SK-N-SH treated with all-trans-retinoic acid at 6 μM for 48 hours (cell line): Measurements from ENCODE around the gene USH2A.

ENCODE experiments used
- ATAC-seq: fragments of 200-7000 bp; cut with Tn5 transposase; 3 replicates; pipeline ENCODE4 v1.9.1; 2020; ENCODE audit warnings: mild to moderate bottlenecking, moderate library complexity
- ARNTL ChIP-seq: fragments of 450-650 bp; formaldehyde crosslinking; IDR thresholded peaks from 2 replicates; pipeline ENCODE4 v1.5.0; 2020; ENCODE audit warnings: low read depth, mild to moderate bottlenecking, moderate library complexity, borderline replicate concordance
- BACH2 ChIP-seq: fragments of 250-450 bp; sonication (Bioruptor Pico); IDR thresholded peaks from 2 replicates; pipeline ENCODE4 v1.9.0; 2021; ENCODE audit warnings: mild to moderate bottlenecking, borderline replicate concordance
- CSDC2 ChIP-seq: fragments of 250-450 bp; sonication (Bioruptor Pico); IDR thresholded peaks from 2 replicates; pipeline ENCODE4 v1.5.0; 2020; ENCODE audit warnings: mild to moderate bottlenecking, moderate library complexity
- GLIS3 ChIP-seq: fragments of 250-450 bp; sonication (Bioruptor Pico); IDR thresholded peaks from 2 replicates; pipeline ENCODE4 v1.5.0; 2020; ENCODE audit warnings: mild to moderate bottlenecking, moderate library complexity
- ISL1 ChIP-seq: fragments of 250-450 bp; sonication (Bioruptor Pico); IDR thresholded peaks from 2 replicates; pipeline ENCODE4 v2.1.2; 2022; ENCODE audit warnings: mild to moderate bottlenecking, moderate library complexity
- RARB ChIP-seq: fragments of 250-450 bp; sonication (Bioruptor Pico); IDR thresholded peaks from 2 replicates; pipeline ENCODE4 v1.8.0; 2021; ENCODE audit warnings: mild to moderate bottlenecking, moderate library complexity
- TCF4 ChIP-seq: fragments of 250-450 bp; sonication (Bioruptor Pico); IDR thresholded peaks from 2 replicates; pipeline ENCODE4 v1.8.0; 2021; ENCODE audit warnings: mild to moderate bottlenecking, moderate library complexity, borderline replicate concordance
- TOX ChIP-seq: fragments of 250-450 bp; sonication (Bioruptor Pico); IDR thresholded peaks from 2 replicates; pipeline ENCODE4 v1.8.0; 2021; ENCODE audit warnings: mild to moderate bottlenecking, moderate library complexity, borderline replicate concordance
- ZC3H10 ChIP-seq: fragments of 250-450 bp; sonication (Bioruptor Pico); IDR thresholded peaks from 2 replicates; pipeline ENCODE4 v1.5.1; 2021; ENCODE audit warnings: mild to moderate bottlenecking, moderate library complexity
- ZFP3 ChIP-seq: fragments of 250-450 bp; sonication (Bioruptor Pico); IDR thresholded peaks from 2 replicates; pipeline ENCODE4 v1.5.0; 2020; ENCODE audit warnings: mild to moderate bottlenecking, moderate library complexity
- ZFP30 ChIP-seq: fragments of 450-650 bp; formaldehyde crosslinking; IDR thresholded peaks from 2 replicates; pipeline ENCODE4 v1.5.0; 2022; ENCODE audit warnings: mild to moderate bottlenecking, moderate library complexity
- ZNF565 ChIP-seq: fragments of 450-650 bp; formaldehyde crosslinking; conservative IDR thresholded peaks from 2 replicates; pipeline ENCODE4 v1.5.0; 2020; ENCODE audit warnings: low read depth, mild to moderate bottlenecking, moderate library complexity
- ZNF70 ChIP-seq: fragments of 450-650 bp; formaldehyde crosslinking; IDR thresholded peaks from 2 replicates; pipeline ENCODE4 v1.5.0; 2020; ENCODE audit warnings: mild to moderate bottlenecking, moderate library complexity
- TF ChIP-seq, protein P1 (sequence below): fragments of 250-450 bp; sonication (Bioruptor Pico); IDR thresholded peaks from 2 replicates; pipeline ENCODE4 v1.5.1; 2021; ENCODE audit warnings: mild to moderate bottlenecking, moderate library complexity
- TF ChIP-seq, protein P2 (sequence below): fragments of 250-450 bp; sonication (Bioruptor Pico); IDR thresholded peaks from 2 replicates; pipeline ENCODE4 v1.8.0; 2021; ENCODE audit warnings: low read depth, mild to moderate bottlenecking, moderate library complexity, borderline replicate concordance
- TF ChIP-seq, protein P3 (sequence below): fragments of 250-450 bp; sonication (Bioruptor Pico); IDR thresholded peaks from 2 replicates; pipeline ENCODE4 v1.5.0; 2020; ENCODE audit warnings: mild to moderate bottlenecking, moderate library complexity
- TF ChIP-seq, protein P4 (sequence below): fragments of 250-450 bp; sonication (Bioruptor Pico); IDR thresholded peaks from 2 replicates; pipeline ENCODE4 v1.5.1; 2020; ENCODE audit warnings: low read depth, mild to moderate bottlenecking, moderate library complexity
- TF ChIP-seq, protein P5 (sequence below): fragments of 250-450 bp; sonication (Bioruptor Pico); IDR thresholded peaks from 2 replicates; pipeline ENCODE4 v1.8.0; 2020; ENCODE audit warnings: mild to moderate bottlenecking, moderate library complexity, borderline replicate concordance

The USH2A gene

DNA sequence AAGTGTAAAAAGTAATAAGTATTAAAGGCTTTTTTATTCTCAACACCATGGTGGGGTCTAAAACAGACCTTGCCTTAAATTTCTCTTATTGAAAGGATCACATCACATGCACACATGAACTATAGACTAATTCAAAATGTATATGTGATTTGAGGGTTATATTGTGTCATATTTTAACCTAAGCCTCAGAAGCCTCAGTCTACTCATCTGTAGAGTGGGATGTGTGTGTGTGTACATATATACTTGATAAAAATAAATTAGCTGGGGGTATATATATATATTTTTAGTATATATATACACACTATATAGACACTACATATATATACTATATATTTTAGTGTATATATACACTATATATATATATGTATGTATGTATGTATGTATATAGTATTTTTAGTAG is 797.3 kb downstream of the USH2A start:
- TF ChIP-seq, protein P1, sequence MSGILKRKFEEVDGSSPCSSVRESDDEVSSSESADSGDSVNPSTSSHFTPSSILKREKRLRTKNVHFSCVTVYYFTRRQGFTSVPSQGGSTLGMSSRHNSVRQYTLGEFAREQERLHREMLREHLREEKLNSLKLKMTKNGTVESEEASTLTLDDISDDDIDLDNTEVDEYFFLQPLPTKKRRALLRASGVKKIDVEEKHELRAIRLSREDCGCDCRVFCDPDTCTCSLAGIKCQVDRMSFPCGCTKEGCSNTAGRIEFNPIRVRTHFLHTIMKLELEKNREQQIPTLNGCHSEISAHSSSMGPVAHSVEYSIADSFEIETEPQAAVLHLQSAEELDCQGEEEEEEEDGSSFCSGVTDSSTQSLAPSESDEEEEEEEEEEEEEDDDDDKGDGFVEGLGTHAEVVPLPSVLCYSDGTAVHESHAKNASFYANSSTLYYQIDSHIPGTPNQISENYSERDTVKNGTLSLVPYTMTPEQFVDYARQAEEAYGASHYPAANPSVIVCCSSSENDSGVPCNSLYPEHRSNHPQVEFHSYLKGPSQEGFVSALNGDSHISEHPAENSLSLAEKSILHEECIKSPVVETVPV (CRISPR knock-in tag) = no peak
- TF ChIP-seq TOX (CRISPR knock-in tag) (no peak), RARB (CRISPR knock-in tag) (no peak), BACH2 (no peak), ZNF565 (CRISPR knock-in tag) (no peak), ISL1 (CRISPR knock-in tag) (no peak), ZFP3 (CRISPR knock-in tag) (no peak), ARNTL (CRISPR knock-in tag) (no peak), CSDC2 (no peak), ZNF70 (no peak)
- TF ChIP-seq, protein P2, sequence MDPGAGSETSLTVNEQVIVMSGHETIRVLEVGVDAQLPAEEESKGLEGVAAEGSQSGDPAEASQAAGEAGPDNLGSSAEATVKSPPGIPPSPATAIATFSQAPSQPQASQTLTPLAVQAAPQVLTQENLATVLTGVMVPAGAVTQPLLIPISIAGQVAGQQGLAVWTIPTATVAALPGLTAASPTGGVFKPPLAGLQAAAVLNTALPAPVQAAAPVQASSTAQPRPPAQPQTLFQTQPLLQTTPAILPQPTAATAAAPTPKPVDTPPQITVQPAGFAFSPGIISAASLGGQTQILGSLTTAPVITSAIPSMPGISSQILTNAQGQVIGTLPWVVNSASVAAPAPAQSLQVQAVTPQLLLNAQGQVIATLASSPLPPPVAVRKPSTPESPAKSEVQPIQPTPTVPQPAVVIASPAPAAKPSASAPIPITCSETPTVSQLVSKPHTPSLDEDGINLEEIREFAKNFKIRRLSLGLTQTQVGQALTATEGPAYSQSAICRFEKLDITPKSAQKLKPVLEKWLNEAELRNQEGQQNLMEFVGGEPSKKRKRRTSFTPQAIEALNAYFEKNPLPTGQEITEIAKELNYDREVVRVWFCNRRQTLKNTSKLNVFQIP (CRISPR knock-in tag) = no peak
- ATAC-seq = no peak

DNA sequence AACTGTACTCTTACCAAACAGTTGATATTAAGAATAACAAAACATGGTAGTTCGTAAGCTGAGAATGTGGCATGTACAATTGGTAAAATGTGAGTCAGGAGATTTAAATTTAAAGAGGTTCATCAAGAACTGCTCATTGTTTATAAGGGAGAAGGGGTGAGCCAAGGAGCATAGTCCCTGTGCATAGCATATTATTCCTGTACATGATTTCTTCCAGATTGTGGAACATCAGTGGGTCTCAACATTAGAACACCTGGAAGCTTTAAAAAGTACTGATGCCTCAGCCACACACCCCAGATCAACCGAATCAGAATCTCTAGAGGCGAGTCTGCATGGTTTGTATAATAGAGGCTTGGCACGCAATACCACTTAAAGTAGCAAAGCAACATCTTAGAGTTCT is 800.1 kb downstream of the USH2A start:
- ATAC-seq = no peak
- no peak; the same call in 1 of the 2 replicates for TF ChIP-seq RARB (CRISPR knock-in tag)
- no peak for TF ChIP-seq ISL1 (CRISPR knock-in tag)
- TF ChIP-seq, protein P3, sequence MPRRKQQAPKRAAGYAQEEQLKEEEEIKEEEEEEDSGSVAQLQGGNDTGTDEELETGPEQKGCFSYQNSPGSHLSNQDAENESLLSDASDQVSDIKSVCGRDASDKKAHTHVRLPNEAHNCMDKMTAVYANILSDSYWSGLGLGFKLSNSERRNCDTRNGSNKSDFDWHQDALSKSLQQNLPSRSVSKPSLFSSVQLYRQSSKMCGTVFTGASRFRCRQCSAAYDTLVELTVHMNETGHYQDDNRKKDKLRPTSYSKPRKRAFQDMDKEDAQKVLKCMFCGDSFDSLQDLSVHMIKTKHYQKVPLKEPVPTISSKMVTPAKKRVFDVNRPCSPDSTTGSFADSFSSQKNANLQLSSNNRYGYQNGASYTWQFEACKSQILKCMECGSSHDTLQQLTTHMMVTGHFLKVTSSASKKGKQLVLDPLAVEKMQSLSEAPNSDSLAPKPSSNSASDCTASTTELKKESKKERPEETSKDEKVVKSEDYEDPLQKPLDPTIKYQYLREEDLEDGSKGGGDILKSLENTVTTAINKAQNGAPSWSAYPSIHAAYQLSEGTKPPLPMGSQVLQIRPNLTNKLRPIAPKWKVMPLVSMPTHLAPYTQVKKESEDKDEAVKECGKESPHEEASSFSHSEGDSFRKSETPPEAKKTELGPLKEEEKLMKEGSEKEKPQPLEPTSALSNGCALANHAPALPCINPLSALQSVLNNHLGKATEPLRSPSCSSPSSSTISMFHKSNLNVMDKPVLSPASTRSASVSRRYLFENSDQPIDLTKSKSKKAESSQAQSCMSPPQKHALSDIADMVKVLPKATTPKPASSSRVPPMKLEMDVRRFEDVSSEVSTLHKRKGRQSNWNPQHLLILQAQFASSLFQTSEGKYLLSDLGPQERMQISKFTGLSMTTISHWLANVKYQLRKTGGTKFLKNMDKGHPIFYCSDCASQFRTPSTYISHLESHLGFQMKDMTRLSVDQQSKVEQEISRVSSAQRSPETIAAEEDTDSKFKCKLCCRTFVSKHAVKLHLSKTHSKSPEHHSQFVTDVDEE (CRISPR knock-in tag) = no peak
- TF ChIP-seq ZC3H10 (CRISPR knock-in tag) = no peak
- TF ChIP-seq CSDC2 = no peak
- TF ChIP-seq ZFP30 (CRISPR knock-in tag) = no peak
- TF ChIP-seq, protein P2 (CRISPR knock-in tag) = no peak
- TF ChIP-seq TCF4 (CRISPR knock-in tag) = no peak
- TF ChIP-seq, protein P4, sequence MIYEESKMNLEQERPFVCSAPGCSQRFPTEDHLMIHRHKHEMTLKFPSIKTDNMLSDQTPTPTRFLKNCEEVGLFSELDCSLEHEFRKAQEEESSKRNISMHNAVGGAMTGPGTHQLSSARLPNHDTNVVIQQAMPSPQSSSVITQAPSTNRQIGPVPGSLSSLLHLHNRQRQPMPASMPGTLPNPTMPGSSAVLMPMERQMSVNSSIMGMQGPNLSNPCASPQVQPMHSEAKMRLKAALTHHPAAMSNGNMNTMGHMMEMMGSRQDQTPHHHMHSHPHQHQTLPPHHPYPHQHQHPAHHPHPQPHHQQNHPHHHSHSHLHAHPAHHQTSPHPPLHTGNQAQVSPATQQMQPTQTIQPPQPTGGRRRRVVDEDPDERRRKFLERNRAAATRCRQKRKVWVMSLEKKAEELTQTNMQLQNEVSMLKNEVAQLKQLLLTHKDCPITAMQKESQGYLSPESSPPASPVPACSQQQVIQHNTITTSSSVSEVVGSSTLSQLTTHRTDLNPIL (CRISPR knock-in tag) = no peak
- no peak for TF ChIP-seq TOX (CRISPR knock-in tag)
- no peak for TF ChIP-seq ZFP3 (CRISPR knock-in tag)
- no peak for TF ChIP-seq ZNF70
- TF ChIP-seq, protein P5, sequence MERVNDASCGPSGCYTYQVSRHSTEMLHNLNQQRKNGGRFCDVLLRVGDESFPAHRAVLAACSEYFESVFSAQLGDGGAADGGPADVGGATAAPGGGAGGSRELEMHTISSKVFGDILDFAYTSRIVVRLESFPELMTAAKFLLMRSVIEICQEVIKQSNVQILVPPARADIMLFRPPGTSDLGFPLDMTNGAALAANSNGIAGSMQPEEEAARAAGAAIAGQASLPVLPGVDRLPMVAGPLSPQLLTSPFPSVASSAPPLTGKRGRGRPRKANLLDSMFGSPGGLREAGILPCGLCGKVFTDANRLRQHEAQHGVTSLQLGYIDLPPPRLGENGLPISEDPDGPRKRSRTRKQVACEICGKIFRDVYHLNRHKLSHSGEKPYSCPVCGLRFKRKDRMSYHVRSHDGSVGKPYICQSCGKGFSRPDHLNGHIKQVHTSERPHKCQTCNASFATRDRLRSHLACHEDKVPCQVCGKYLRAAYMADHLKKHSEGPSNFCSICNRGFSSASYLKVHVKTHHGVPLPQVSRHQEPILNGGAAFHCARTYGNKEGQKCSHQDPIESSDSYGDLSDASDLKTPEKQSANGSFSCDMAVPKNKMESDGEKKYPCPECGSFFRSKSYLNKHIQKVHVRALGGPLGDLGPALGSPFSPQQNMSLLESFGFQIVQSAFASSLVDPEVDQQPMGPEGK (CRISPR knock-in tag) = no peak
- TF ChIP-seq, protein P1 (CRISPR knock-in tag) = no peak
- TF ChIP-seq GLIS3 (CRISPR knock-in tag) = no peak
